Activated CD8-positive, alpha-beta memory T cell treated with anti-CD3 and anti-CD28 coated beads, Interleukin-2, amount 50 U/mL, for 24 hours (primary cell): Measurements from ENCODE around the gene CLN3.
"Not testable (repeated sequence)": the region's sequence is repeated elsewhere in the genome, so short reads cannot be mapped to it uniquely, and the experiment has no call there.

ENCODE experiments used
- DNase-seq: peaks from one replicate; pipeline ENCODE4 v3.0.0-alpha.2; 2020; ENCODE audit errors: extremely low read depth

The CLN3 gene

DNA sequence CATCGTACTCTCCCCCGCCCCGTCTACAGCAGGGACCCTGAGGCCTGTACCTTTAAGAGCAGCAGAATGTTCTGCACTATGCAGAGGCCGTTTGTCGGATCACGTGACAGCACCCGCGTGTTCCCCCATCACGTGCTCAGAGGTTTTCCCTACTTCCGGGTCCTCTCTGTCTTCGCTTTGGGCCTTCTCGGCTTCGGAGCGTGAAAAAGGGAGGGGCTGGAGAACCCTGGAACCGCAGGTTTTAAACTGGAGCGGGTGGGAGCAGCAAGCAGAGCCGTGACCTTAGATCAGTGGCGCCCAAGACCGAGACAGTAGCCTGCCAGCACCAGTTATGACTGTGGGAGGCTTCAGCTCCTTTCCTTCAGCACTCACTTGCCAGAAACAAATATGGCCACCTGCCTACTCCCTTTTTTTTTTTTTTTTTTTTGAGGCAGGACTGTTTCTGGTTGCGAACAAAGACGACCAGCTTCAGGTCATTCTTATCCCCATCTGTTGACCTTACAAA is at the start of gene CLN3:
CLN3 (minus strand) TSS at position 105 of the 505 bp plus-strand sequence. CDS start 315 bp downstream, outside the sequence.
- peak; percentile 81 for DNase-seq

DNA sequence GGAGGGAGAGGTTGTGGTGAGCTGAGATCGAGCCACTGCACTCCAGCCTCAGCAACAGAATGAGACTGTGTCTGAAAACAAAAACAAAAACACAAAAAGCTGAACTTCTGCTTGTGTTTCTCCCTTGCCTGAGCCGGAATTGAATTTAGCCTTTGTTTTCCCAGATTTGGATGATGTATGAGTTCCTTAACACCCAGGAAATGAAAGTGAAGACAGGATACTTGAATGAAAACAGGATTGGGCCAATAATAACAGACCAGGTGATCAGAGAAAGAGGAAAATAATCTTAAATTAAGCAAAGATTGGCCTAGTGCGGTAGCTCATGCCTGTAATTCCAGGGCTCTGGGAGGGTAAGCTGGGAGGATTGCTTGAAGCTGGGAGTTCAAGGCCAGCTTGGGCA is 48.5 kb upstream of the CLN3 start:
- DNase-seq = no peak

DNA sequence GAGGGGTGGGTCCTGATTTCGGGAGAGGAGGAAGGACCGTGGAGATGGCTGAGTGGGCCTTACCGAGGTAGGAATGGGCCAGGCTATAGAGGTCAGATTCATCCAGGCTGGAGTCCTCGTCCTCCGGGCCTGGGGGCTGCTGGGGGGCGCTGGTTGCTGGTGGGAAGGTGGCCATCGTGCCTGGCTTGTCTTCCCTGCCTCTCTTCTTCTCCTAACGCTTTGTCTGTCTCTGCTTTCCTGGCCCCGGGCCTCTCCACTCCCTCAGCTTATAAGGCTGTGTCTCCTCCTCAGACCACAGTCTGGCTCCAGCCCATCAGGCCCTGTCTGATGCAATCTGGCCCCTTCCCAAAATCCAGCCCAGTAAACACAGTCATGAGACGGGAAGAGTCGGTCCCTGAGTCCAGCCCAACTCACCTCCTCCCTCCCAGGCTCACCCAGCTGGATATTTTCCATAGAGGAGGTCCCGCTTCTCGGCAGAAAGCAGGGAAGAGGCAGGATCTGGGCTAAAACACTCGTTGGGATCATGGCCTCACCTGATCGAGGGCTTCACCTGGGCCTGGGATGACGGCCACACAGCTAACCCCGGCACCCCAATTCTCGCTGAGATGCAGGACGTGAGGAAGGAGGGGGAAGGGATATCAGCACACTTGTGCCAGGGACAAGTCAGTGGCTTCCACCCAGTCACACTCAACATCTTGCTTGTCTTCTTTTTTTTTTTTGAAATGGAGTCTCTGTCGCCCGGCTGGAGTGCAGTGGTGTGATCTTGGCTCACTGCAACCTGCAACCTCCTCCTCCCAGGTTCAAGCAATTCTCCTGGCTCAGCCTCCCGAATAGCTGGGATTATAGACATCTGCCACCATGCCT is 47.1 kb upstream of the CLN3 start, which contains the start of gene NUPR1:
NUPR1 (minus strand) TSS at position 242 of the 864 bp plus-strand sequence; CDS start at position 175, 67 bp downstream.
- no peak for DNase-seq

DNA sequence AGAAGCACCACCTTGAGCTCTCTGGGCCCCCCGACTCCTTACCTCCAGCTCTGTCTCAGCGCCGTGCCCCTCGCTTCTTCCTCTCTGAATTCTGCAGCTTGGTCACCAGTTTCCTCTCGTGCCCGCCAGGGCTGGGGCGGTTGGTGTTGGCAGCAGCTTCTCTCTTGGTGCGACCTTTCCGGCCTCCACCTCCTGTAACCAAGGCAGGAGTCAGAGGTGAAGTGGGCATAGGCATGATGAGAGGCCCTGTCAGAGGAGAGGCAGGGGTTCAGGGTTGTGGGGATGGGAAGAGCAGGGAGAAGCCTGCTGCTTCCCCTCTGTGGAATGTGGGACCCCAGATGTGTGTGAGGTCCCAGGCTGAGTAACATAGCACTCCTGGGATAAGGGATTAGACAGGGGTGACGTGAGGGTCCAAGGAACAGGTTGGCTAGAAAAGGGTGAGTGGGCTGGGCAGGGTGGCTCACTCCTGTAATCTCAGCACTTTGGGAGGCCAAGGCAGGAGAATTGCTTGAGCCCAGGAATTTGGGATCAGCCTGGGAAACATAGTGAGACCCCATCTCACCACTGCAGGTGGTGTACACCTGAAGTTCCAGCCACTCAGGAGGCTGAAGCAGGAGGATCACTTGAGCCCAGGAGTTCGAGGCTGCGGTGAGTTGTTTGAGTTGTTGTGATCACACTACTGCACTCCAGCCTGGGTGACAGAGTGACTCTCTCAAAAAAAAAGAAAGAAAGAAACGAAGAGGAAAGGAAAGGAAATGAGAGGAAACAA is 46.3 kb upstream of the CLN3 start:
- DNase-seq = no peak

DNA sequence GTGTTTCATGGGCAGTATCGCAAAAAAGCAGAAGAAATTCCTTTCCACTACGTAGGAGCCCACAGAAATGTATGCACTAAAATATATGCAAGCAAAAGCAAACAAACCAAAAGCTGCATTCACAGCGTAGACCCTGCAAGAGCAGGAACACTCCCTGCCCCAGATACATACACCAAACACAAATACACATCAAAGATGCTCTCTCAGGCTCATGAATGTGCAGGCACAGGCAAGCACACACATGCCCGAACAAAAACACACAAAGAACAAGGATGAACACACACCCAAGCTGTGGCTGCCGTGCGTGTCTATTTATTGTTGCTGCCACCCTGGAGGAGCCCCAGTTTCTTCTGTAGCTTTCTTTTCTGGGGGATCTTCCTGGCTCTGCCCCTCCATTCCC is 45.2 kb upstream of the CLN3 start:
- no peak for DNase-seq

DNA sequence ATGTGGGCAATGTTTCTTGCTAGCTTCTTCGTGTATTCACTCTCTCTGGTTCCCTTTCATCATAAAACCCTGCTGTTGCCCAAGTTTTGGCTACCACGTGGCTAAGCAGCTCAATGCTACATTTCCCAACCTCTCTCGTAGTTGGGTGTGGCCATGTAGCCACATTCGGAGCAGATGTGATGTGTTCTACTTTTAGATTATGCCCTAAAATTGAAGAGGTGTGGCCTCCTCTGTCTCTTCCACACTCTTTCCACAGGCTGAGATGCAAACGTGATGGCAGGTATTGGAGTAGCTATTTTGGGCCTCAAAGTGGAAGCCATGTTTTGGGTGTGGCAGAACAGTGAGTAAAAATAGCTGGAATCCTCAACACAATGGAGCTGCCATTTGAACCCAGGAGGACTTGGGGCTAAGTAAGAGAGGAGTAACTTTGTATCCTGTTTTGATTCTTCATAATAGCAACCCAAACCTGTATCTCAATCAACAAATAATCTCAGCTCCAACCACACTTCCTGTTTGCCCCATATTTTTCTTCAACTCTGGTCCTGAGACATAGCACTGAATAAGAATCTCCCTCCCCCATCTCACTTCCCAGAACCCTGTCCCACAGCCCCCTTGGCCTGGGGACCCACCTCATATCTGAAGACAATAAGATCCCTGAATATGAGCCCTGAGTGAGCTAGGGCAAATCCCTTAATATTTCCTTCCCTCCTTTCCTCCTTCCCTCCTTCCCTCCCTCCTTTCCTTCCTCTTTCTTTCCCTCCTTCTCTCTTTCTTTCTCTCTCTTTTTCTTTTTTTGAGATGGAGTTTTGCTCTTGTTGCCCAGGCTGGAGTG is 42.9 kb upstream of the CLN3 start:
- DNase-seq = no peak

DNA sequence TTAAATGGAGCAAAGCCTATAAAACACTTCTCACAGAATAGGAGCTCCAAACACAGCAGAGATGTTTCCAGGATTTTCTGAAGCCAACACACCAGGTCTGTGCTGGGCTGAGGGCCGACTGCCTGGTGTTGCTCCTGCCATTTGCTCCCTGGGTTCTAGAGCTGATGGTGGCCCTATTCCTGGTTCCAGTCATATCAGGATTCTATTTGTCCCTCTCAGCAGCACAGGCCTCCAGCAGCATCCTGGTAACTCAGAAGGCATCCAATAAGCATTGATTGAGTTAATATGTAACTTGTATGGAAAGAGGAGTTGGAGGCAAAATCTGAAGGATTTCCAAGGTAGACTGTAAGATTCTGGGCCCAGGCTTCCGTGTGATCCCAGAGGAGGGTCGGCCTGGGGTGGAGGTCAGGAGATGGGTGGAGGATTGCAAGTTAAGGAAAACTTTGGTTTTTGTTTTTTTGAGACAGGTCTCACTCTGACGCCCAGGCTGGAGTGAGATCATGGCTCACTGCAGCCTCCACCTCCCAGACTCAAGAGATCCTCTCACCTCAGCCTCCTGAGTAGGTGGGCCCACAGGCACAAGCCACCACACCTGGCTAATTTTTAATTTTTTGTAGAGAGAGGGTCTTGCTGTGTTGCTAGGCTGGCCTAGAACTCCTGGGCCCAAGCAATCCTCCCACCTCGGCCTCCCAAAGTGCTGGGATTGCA is 41.2 kb upstream of the CLN3 start:
- no peak for DNase-seq

DNA sequence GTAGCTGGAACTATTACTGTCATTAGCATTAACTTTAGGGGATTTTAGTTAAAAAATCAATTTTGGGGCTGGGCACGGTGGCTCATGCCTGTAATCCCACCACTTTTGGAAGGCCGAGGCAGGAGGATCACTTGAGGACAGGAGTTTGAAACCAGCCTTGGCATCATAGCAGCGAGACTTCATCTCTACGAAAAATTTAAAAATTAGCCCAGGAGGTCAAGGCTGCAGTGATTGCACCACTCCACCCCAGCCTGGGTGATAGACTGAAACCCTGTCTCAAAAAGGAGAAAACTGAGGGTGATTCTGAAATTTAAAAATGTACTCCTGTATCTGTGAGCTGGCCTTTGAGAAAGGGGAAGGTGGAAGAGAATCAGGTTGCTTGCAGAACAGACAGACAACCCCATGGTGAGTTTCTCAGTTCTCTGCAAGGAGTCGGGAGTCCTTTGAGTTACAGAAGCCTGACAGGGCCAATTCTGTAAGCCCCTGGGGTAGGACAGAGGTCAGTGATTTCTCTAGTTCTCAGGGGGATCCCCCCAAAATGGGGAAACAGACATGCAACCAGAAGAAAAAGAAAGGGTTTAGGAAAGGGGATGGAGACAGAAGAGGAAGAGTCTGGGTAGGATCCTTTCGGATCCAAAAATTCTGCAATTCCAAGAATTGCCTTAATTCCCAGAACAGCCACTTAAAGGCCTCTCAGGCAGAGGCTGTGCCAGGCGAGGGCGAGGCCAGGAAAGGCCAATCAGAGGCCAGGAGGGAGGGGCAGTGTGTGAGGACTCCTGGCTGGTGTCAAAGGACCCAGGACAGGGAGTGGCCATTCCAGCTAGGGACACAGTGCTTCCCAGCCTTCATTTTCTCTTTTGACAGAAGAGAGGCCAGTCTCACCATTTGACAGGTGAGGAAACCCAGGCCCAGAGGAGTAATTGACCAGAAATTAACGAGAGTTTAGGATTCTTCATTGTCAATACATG is 40.2 kb upstream of the CLN3 start:
- no peak for DNase-seq

DNA sequence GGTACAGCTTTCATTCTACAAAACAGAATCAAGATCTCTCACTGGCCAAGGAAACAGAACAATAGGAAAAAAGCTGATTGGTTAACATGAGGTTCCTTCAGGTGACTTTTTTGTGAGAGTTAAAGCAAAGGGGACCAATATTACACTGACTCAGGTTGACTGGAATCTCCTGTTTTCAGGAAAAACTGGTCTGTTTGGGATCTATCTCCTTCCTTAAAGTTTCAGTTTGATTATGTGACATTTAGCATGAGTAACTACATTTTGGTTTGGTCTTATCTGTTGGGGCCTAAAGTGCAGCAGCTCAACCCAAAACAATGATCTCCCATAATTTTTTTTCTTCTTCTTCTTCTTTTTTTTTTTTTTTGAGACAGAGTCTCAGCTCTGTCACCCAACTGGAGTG is 37.2 kb upstream of the CLN3 start:
- no peak for DNase-seq

DNA sequence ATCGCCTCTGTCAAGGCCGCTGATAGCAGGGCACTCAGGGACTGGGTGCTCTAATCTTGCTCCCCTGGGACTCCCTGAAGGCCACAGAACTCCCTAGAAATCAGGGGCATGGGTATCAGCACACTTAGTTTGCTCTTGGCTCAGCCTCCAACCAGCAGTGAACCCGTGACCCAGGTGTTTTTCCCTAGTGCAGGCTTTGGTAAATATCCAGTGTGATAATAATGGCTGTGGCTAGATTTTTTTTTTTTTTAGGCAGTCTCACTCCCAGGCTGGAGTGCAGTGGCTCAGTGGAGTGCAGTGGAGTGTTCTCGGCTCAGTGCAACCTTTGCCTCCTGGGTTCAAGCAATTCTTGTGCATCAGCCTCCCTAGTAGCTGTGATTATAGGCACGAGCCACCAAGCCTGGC is 36.6 kb upstream of the CLN3 start:
- DNase-seq = no peak

DNA sequence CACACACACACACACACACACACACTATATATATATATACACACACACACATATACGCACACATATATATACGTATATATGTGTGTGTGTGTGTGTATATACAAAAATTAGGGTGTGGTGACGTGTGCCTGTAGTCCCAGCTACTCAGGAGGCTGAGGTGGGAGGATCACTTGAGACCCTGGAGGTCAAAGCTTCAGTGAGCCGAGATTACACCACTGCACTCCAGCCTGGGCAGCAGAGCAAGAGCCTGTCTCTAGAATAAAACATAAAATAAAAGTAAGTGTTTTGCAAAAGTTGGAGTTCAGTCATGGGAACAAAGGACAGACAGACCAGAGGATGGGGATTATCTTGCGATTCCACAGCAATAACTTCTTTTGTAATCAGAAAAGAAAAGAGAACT is 36.1 kb upstream of the CLN3 start:
- no peak for DNase-seq

DNA sequence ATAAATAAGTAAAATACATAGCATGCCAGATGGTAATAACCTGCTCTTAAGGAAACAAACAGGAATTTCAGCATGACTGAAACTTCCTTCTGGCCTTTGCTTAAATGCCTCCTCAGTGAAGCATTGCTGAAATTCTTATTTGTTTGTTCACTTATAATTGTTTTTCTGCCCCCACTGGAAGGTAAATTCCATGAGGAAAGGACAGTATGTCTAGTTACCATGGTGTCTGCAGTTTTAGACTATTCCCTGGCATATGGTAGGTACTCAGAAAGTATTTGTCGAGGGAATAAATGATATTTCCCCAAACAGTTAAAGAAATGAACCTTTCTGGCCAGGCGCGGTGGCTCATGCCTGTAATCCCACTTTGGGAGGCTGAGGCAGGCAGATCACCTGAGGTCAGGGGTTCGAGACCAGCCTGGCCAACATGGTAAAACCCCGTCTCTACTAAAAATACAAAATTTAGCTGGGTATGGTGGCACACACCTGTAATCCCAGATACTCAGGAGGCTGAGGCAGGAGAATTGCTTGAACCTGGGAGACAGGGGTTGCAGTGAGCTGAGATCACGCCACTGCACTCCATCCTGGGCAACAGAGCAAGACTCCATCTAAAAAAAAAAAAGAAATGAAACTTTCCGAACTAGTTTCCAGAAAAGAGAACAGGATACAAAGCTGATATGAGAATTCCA is 35.4 kb upstream of the CLN3 start:
- DNase-seq = not testable (repeated sequence)

DNA sequence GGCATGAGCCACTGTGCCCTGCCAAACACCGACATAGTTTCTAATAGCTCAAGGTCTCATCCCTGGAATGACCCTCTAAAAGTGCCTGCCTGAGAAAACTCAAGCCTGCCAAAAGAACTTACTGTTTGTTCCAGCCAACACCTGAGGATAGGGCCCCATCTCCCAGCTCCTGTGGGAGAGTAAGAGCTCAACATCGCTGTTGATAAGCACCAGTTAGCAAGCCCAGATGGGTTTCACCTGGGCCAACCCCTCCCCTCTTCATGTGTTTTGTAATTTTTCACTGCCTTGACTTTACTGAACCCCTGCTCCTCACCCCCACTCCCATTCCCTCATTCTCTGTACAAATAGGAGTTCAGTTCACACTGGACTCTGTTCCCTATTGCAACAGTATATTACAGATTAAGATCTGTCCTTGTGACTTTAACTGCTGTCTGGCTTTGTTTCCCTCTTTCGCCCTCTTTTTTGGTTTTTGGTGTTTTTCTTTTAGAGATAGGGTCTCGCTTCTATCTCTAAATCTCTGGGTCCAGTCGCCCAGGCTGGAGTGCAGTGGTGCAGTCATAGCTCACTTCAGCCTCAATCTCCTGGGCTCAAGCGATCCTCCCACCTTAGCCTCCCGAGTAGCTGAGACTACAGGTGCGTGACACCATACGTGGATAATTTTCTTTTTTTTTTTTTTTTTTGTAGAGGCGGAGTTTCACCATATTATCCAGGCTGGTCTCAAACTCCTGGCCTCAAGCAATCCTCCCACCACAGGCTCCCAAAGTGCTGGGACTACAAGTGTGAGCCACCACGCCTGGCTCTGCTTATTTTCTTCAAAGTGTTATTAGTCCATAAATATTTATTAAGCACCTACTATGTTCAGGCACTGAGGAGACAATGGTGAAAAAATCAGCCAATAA is 34.6 kb upstream of the CLN3 start:
- no peak for DNase-seq

DNA sequence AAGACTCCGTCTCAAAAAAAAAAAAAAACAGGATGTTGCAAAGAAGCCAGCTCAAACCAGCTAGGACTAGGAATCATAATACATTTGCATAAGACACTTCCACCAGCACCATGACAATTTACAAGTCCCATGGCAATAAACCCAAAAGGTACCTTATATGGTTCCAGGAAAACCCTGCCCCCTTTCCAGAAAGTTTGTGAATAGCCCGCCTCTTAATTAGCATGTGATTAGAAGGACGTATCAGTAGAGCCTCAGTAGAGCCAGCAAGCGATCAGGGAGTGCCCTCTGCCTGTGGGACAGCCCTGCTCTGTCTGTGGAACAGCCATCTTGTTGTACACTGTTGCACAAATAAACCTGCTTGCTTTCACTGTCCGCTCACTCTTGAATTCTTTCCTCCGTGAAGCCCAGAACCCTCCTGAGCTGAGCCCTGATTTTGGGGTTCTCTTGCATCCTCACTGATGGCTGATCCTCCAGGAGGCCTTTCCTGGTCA is 32.9 kb upstream of the CLN3 start:
- DNase-seq = no peak

DNA sequence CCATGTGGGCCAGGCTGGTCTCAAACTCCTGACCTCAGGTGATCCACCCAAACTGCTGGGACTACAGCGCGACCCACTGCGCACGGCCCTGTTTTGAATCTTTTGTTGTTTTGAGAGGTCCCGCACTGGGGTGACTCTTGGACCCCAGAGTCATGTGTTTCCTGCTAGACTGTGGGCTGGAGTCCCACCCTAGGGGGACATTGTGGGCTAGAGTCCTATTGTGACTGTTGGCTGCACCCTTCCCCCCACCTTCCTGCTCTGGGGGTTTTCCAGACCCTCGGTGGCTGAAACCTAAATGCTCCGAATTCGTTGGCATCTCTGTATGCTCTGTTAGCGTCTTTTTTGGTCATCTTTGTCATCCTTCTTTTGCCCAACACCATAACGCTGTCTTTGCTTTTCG is 30.9 kb upstream of the CLN3 start:
- DNase-seq = no peak

DNA sequence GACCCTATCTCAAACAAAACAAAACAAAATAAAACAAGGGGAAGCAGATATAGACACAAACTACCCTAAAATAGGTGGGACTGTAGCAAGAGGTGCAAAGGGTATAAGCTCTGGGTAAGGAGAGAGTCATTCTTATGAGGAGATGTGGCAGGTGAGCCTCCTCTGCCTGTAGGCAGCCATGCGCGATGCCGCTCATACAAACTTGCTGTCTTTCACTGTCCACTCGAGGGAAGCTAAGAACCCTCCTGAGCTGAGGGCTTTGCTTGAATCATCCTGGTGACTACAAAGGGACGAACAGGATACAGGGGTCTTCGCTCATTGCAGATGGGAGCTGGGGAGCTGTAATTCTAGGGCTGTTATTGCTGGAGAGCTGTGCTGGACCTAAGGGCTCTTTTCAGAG is 29.6 kb upstream of the CLN3 start:
- DNase-seq = no peak

DNA sequence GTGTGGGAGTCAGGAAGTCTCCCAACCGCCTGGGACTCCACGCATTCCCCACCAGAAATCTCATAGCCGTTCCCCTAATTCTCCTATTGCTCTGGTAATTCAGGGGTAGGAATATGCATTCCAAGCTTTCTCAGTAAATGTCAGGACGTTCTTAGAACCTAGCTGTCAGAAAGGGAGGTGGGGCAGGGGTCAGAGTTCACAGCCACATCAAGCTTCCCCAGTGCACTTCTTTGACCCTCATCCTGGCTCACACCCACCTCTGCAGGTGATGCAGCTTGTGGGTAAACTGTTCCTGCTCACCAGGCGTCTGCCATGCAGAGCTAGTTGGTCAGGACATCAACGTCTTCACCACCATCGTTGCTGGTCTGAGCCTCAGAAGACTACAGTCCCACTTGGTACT is 28.8 kb upstream of the CLN3 start:
- DNase-seq = no peak

DNA sequence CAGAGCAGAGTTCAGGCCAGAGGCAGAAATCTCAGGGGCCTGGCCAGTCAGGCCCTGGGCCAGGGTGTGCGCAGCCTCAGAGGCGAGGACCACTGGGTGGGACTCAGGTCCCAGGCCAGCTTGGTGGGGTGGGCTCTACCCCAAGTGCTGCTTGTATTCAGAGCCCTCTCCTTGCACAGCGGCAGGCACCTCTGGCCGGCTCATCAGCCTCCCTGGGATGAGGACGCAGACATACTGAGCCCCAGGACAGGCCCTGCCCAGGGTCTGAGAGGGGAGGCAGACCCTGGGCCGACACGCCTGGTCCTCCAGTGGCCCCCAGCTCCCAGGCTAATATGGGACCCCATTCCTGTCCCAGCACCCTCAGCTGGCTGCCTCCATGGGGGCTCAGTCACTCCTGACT is 22.4 kb upstream of the CLN3 start:
- no peak for DNase-seq
